AG09319 (cell line): ENCODE results near the gene SLC13A5.
A peak's percentile ranks its signal among the peaks of the same experiment; 100 is the strongest.

Experiments
- DNase-seq: peaks from one replicate; pipeline ENCODE4 v3.0.0-alpha.2; 2010; ENCODE audit warnings: low read depth; ENCODE audit errors: extremely low read depth
- TF ChIP-seq, protein P1 (sequence below): IDR thresholded peaks from 2 replicates; pipeline ENCODE4 v1.5.1; 2011; ENCODE audit warnings: low read depth, mild to moderate bottlenecking, inconsistent platforms, low read length, moderate library complexity

SLC13A5 gene

GRCh38 chr17:6651354-6651918 lies 61.7 kb downstream of the SLC13A5 start, which contains the start of the genes C17orf100 and MED31:
Gene C17orf100 (plus strand): TSS chr17:6651762. CDS start chr17:6651914, 152 bp downstream.
Gene MED31 (minus strand): TSS chr17:6651605. CDS start chr17:6651528, 77 bp downstream.
- TF ChIP-seq, protein P1, sequence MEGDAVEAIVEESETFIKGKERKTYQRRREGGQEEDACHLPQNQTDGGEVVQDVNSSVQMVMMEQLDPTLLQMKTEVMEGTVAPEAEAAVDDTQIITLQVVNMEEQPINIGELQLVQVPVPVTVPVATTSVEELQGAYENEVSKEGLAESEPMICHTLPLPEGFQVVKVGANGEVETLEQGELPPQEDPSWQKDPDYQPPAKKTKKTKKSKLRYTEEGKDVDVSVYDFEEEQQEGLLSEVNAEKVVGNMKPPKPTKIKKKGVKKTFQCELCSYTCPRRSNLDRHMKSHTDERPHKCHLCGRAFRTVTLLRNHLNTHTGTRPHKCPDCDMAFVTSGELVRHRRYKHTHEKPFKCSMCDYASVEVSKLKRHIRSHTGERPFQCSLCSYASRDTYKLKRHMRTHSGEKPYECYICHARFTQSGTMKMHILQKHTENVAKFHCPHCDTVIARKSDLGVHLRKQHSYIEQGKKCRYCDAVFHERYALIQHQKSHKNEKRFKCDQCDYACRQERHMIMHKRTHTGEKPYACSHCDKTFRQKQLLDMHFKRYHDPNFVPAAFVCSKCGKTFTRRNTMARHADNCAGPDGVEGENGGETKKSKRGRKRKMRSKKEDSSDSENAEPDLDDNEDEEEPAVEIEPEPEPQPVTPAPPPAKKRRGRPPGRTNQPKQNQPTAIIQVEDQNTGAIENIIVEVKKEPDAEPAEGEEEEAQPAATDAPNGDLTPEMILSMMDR: no peak
- DNase-seq: peak; percentile 72

- TF ChIP-seq, protein P1: no peak; the same call in 1 of the 2 replicates
Measured at GRCh38 chr17:6648181-6648580, 65.0 kb downstream of the SLC13A5 start.

GRCh38 chr17:6643451-6644125 lies 69.6 kb downstream of the SLC13A5 start:
- TF ChIP-seq, protein P1: no peak
- no peak for DNase-seq

More at GRCh38 chr17:6648181-6648580, 65.0 kb downstream of the SLC13A5 start:
- DNase-seq: no peak

GRCh38 chr17:6642592-6642991 lies 70.6 kb downstream of the SLC13A5 start:
- no peak for DNase-seq
- TF ChIP-seq, protein P1: no peak

DNA sequence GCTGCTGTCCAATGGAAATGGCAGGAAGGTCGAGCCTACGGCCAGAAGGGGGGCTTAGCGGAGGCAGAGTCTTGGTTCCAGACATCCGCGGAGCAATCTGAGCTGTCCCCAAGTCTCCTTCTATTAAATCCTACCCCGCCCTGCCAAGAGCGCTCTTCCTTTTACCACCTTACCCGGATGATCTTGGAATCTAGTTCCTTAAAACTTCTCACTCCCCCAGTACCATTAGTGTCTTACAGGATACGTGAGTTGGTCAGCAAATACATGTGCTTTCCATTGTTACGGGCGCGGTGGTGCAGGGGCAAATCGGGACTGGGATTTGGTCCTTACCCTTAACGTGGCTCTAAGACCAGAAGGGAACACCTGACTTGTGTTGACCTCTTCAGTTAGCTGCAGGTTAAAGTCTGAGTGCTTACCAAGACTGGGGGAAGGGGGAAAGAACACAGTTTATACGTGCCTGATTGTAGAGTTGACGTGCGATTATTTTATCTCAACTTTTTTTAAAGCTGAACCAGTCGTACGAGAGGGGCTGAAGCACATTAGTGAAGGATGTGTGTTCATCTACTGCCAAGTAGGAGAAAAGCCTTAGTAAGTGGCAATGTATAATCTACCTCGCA lies 71.8 kb downstream of the SLC13A5 start:
- TF ChIP-seq, protein P1: no peak
- DNase-seq: no peak

GRCh38 chr17:6640536-6641246 lies 72.5 kb downstream of the SLC13A5 start, which contains the start of the genes KIAA0753 and TXNDC17:
Gene KIAA0753 (minus strand): TSS chr17:6640711. CDS start chr17:6635103, 5,608 bp downstream.
Gene TXNDC17 (plus strand): TSS chr17:6641060. CDS start chr17:6641083, 23 bp downstream.
- peak; percentile 68 for DNase-seq
- TF ChIP-seq, protein P1: no peak
